GM12892 (cell line): ENCODE measurements around the gene CPEB3.

Source experiments
- POLR2A ChIP-seq: IDR thresholded peaks from 2 replicates; pipeline ENCODE4 v1.6.1; 2011; ENCODE audit warnings: low read depth, low read length, control low read depth
- POLR2AphosphoS5 ChIP-seq: IDR thresholded peaks from 2 replicates; pipeline ENCODE4 v1.6.1; 2011; ENCODE audit warnings: low read depth, low read length, control low read depth
- TAF1 ChIP-seq: IDR thresholded peaks from 2 replicates; pipeline ENCODE4 v1.6.1; 2011; ENCODE audit warnings: low read depth, mild to moderate bottlenecking, control low read depth, low read length, borderline replicate concordance

DNA sequence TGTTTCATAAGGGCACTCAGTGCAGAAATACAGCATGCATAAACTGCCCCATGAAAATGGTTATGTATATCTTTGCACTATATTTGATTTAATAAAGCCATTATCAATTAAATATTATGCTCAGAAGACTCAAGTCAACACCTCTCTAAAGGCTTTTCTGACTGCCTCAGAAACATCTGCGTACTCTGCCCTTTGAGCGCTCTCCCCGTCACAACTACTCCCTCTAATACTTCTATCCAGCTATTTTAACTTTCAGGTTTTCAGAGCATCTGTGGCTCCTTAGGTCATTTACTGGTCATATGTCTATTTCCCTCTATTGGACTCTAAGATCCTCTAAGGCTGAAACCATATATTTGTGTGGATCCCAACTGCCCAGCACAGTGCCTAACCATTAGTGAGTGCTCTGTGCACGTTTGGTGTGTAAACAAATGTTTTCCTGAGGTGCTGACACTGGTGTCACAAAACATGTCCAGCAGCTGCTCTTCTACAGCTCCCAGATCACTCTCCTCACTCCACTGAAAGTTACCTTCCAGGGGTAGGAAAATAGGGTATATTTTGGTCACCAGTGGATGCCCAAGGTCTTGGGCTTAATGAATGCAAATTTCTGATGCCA is 188.2 kb downstream of the CPEB3 start:
- TF ChIP-seq POLR2AphosphoS5 (no peak), POLR2A (no peak), TAF1 (no peak)
